Right atrium auricular region (tissue), 2 donors: Measurements from ENCODE around the gene ARHGAP44. TPM values are rescaled to one million over a fixed set of nuclear protein-coding genes. Genes with fewer than 3 reads are reported as not detected.
A peak's percentile ranks its signal among the peaks of the same experiment; 100 is the strongest.

Experiments
- DNase-seq: peaks from one replicate; pipeline ENCODE4 v3.0.0-alpha.2; 2019; ENCODE audit warnings: low spot score
- H3K27ac ChIP-seq, 2 donors: fragments of 200-600 bp; sonication (generic); 1 replicate in 1 of 2; 2 replicates in 1 of 2; pipeline ENCODE4 v1.5.1; 2016 to 2019
- H3K27me3 ChIP-seq, 2 donors: fragments of 200-600 bp; sonication (generic); one replicate each; pipeline versions ENCODE4 v1.5.1 to v1.6.0; 2017 to 2019
- H3K36me3 ChIP-seq: fragments of 200-600 bp; sonication (generic); one replicate; pipeline ENCODE4 v1.5.1; 2016
- H3K4me1 ChIP-seq, 2 donors: fragments of 200-600 bp; sonication (generic); one replicate each; pipeline versions ENCODE4 v1.5.1 to v1.6.0; 2017 to 2019
- H3K4me3 ChIP-seq, 2 donors: fragments of 200-600 bp; sonication (generic); 1 replicate in 1 of 2; 2 replicates in 1 of 2; pipeline ENCODE4 v1.5.1; 2017 to 2019; ENCODE audit warnings: mild to moderate bottlenecking in 1 of 2, moderate library complexity in 1 of 2
- H3K9me3 ChIP-seq, 2 donors: fragments of 200-600 bp; sonication (generic); one replicate each; pipeline ENCODE4 v1.5.1; 2019
- total RNA-seq, 2 donors: library from RNA; depleted of rRNA; stranded (reverse); fragments of >200 nt; gene quantifications; one replicate each; pipeline ENCODE4 v1.1.0, GENCODE V29; 2016
- TF ChIP-seq, protein P1 (sequence below), 2 donors: fragments of 200-600 bp; sonication (generic); IDR thresholded peaks; one replicate each; pipeline ENCODE4 v1.5.1; 2019; ENCODE audit warnings: antibody characterized with exemption in 2 of 2

The ARHGAP44 gene
- total RNA-seq, 2 donors from 2014 or later = 7.8 to 12.2 TPM

DNA sequence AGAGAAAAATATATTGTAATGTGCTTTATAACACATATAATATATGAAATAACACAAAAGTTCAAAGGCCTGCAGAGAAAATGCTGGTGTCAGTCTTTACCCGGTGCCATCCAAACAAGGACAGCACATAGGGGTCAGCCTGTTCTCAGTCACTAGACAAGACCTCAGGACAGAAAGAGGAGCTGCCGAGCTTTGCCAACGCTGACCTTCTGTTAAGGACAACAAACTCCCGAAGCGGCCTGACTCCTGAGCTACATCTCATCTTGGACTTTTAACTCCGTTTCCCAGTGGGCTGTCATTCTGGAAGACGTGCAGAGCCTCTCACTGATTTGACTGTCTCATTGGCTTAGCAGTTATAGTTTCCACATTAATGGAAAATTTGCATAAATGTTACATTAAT is 221.7 kb downstream of the ARHGAP44 start:
- H3K27me3 ChIP-seq = no peaks in the 10 kb centered on the region
- H3K36me3 ChIP-seq = peaks cover 84% of the 10 kb centered on the region

DNA sequence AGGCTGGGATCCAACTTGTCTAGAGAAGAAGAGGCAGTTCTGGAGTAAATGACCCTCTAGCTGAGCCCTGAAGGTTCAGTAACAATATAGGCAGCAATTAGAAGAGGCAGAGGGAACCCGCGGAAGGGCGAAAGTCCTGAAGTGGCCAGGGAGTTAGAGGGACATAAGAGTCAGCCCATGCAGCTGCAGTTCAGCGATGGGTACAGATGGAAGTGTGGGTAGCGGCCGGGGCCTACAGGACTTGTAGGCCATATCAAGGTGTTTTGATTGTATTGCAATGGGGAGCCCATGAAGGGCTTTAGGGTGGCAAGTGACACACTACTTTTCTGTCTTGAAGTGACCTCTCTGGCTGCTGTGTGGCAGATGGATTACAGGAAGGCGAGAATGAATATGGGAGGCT is 225.5 kb downstream of the ARHGAP44 start:
- TF ChIP-seq, protein P1, sequence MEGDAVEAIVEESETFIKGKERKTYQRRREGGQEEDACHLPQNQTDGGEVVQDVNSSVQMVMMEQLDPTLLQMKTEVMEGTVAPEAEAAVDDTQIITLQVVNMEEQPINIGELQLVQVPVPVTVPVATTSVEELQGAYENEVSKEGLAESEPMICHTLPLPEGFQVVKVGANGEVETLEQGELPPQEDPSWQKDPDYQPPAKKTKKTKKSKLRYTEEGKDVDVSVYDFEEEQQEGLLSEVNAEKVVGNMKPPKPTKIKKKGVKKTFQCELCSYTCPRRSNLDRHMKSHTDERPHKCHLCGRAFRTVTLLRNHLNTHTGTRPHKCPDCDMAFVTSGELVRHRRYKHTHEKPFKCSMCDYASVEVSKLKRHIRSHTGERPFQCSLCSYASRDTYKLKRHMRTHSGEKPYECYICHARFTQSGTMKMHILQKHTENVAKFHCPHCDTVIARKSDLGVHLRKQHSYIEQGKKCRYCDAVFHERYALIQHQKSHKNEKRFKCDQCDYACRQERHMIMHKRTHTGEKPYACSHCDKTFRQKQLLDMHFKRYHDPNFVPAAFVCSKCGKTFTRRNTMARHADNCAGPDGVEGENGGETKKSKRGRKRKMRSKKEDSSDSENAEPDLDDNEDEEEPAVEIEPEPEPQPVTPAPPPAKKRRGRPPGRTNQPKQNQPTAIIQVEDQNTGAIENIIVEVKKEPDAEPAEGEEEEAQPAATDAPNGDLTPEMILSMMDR (IDR thresholded peaks at IDR 0.05) = no peak
- no peaks in the 10 kb centered on the region for H3K9me3 ChIP-seq
- no peaks in the 10 kb centered on the region for H3K27me3 ChIP-seq
- no peak overlapping the region for H3K27ac ChIP-seq
- no peak overlapping the region for H3K4me3 ChIP-seq
- H3K36me3 ChIP-seq = peaks cover 52% of the 10 kb centered on the region
- peaks cover 0 to 10% of the 10 kb centered on the region in 2 donors for H3K4me1 ChIP-seq
- DNase-seq = no peak

More for the DNA sequence above, 221.7 kb downstream of the ARHGAP44 start:
- Histone ChIP-seq H3K4me3 (no peak overlapping the region), H3K4me1 (no peaks in the 10 kb centered on the region), H3K27ac (no peak overlapping the region), H3K9me3 (no peaks in the 10 kb centered on the region)
- DNase-seq = no peak
- TF ChIP-seq, protein P1 (IDR thresholded peaks at IDR 0.05) = no peak

DNA sequence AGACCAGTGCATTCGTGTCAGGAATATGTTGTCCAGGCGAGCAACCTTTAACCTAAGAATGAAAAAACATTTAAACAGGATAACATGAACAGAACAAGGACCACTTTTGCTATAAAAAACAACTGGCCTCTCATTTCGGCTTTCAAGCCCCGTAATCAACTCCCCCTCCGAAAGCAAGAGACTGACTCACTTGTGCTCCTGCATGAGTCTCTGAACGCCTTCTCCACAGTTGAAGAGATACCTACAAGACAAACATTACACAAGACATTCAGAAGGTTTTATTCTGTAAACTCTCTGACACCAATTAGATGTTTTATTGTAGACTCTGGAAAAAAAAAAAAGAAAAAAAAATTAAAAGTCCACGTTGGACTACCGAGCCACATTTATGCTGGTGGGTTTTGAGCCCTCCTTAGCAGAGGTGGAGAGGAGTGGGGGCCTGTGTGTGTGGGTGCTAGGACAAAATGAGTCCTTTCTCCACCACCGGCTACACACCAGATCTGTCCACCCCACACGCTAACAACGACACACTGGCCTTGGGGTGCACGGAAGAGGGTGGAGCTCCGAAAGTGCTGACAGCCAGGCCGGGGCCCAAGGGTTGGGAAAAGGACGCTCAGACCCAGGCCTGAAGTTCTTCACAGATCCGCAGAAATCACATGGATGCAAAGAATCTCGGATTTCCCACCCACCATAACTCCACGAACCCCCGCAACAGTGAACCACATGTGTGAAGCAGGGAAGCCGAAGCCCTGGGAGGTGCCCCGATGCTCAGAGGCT is 227.8 kb downstream of the ARHGAP44 start:
- TF ChIP-seq, protein P1 (IDR thresholded peaks at IDR 0.05) = no peak
- Histone ChIP-seq H3K27me3 (no peaks in the 10 kb centered on the region), H3K9me3 (no peaks in the 10 kb centered on the region), H3K4me1 (peaks cover 0 to 10% of the 10 kb centered on the region in 2 donors), H3K36me3 (peaks cover 29% of the 10 kb centered on the region), H3K27ac (peak overlapping the region; percentile 73 to 87), H3K4me3 (peak overlapping the region; percentile 88 to 91)
- DNase-seq = no peak

DNA sequence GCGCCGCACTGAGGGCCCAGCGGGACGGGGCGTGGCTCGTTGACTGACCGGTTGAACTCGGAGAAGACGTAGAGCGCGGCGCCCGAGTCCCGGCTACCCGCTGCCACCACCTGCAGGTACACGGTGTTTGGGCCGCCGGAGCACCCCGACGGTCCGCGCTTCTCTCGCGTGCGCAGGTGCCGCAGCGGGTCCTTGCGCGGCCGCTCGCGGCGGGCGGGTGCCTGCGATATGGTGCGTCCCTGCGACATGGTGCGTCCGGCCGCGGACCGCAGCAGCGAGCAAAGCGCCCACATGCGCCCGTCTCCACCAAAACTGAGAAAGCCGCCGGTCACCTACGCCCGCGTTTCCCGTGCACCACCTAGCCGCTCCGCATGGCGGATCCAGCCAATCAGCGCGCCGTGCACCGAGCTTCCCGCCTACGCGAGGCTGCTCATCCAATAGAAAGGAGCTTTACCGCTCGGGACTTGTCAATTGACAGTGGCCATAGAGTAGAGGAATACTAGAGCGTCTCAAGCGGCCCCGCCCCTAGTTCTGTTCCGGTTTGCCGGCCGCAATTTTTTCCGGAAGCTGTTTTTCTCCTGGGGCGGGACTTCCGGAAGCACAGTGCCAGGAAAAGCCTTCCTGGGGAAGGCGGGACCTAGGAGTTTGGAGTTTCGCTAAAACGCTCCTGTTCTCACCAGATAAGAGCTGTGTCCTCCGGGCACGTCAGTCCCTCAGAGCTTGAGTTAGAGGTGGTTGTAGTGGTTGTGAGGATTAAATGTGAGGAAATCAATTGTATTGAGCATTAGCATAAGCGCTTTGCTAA is 228.6 kb downstream of the ARHGAP44 start, which contains the start of gene ELAC2:
Gene ELAC2, minus strand, starts transcription at position 373 of the 805 bp plus-strand sequence. Its CDS starts 80 bp downstream, at position 293.
- H3K27ac ChIP-seq = peak within 1 kb of the TSS; percentile 82 to 87
- H3K27me3 ChIP-seq = no peaks in the 10 kb centered on the region
- H3K4me1 ChIP-seq = peaks cover 0 to 10% of the 10 kb centered on the region in 2 donors
- no peaks in the 10 kb centered on the region for H3K9me3 ChIP-seq
- DNase-seq = peak; percentile 99
- peaks cover 21% of the 10 kb centered on the region for H3K36me3 ChIP-seq
- H3K4me3 ChIP-seq = peak within 1 kb of the TSS; percentile 88 to 91
- TF ChIP-seq, protein P1 (IDR thresholded peaks at IDR 0.05) = no peak

DNA sequence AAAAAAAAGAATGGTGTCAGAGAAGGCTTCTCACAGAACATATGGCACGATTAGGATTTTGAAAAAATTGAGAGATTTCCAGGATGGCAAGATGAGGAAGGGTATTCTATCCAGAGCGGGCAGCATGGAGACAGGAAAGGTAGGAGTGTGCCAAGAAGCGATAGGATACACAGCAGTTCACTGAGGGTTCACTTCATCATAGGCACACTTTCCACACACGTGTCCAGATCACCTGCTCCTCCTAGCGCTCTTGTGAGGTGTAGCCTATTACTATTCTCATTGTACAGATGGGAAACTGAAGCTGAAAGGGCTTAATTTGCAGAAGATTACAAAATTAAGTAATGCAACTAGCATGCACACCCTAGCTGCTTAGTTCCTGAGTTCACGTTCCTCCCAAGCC is 234.7 kb downstream of the ARHGAP44 start:
- Histone ChIP-seq H3K4me1 (peaks cover 0 to 8% of the 10 kb centered on the region in 2 donors), H3K27me3 (no peaks in the 10 kb centered on the region), H3K27ac (no peak overlapping the region), H3K4me3 (no peak overlapping the region), H3K9me3 (no peaks in the 10 kb centered on the region), H3K36me3 (no peaks in the 10 kb centered on the region)
- DNase-seq = no peak
- TF ChIP-seq, protein P1 (IDR thresholded peaks at IDR 0.05) = no peak
